ENCODE data around the gene IL22. TPM values are rescaled to one million over a fixed set of nuclear protein-coding genes. Genes with fewer than 3 reads are reported as not detected.

The IL22 gene
- polyA plus RNA-seq, 1 experiment = not detected

- Histone ChIP-seq H3K4me3 (ENCODE audit: low read depth, low read length) (no peak overlapping the region), H3K27me3 (ENCODE audit: control insufficient read depth, insufficient read depth, low read length) (no peaks in the 10 kb centered on the region), H3K36me3 (ENCODE audit: control insufficient read depth, insufficient read depth, low read length) (no peaks in the 10 kb centered on the region)
- CTCF ChIA-PET = interaction anchor here (0.9 kb wide), 1 partner anchor 11 kb away, joined by 3 read pairs; no protein-coding TSS in a partner anchor
- no peak for DNase-seq (ENCODE audit: low read depth)
- POLR2A ChIA-PET = no interaction called here
- no peak for TF ChIP-seq CTCF (IDR thresholded peaks at IDR 0.05; ENCODE audit: insufficient read depth, low read depth, low read length)
Observed at GRCh38 chr12:68291396-68292036, 38.1 kb upstream of the IL22 start.

GRCh38 chr12:68290126-68290525 is 36.7 kb upstream of the IL22 start:
- TF ChIP-seq CTCF (IDR thresholded peaks at IDR 0.05; ENCODE audit: insufficient read depth, low read depth, low read length) = no peak
- Histone ChIP-seq H3K4me3 (ENCODE audit: low read depth, low read length) (no peak overlapping the region), H3K36me3 (ENCODE audit: control insufficient read depth, insufficient read depth, low read length) (no peaks in the 10 kb centered on the region), H3K27me3 (ENCODE audit: control insufficient read depth, insufficient read depth, low read length) (no peaks in the 10 kb centered on the region)
- CTCF ChIA-PET = interaction anchor here (0.7 to 1.2 kb wide), 2 partner anchors 53 to 66 kb away, joined by 4 to 5 read pairs; no protein-coding TSS in a partner anchor
- POLR2A ChIA-PET = interaction anchor here (0.6 kb wide), 1 partner anchor 8 kb away, joined by 3 read pairs; no protein-coding TSS in a partner anchor
- DNase-seq (ENCODE audit: low read depth) = no peak

GRCh38 chr12:68287106-68287505 is 33.7 kb upstream of the IL22 start:
- no peak for TF ChIP-seq CTCF (IDR thresholded peaks at IDR 0.05; ENCODE audit: insufficient read depth, low read depth, low read length)
- H3K27me3 ChIP-seq (ENCODE audit: control insufficient read depth, insufficient read depth, low read length) = no peaks in the 10 kb centered on the region; the same call in 1 of the 2 replicates
- POLR2A ChIA-PET = no interaction called here
- DNase-seq (ENCODE audit: low read depth) = no peak
- H3K36me3 ChIP-seq (ENCODE audit: control insufficient read depth, insufficient read depth, low read length) = no peaks in the 10 kb centered on the region
- CTCF ChIA-PET = interaction anchor here (1.0 kb wide), 1 partner anchor 9 kb away, joined by 3 read pairs; no protein-coding TSS in a partner anchor
- H3K4me3 ChIP-seq (ENCODE audit: low read depth, low read length) = no peak overlapping the region

GRCh38 chr12:68286396-68286795 is 33.0 kb upstream of the IL22 start:
- no peak overlapping the region for H3K4me3 ChIP-seq (ENCODE audit: low read depth, low read length)
- POLR2A ChIA-PET = no interaction called here
- H3K36me3 ChIP-seq (ENCODE audit: control insufficient read depth, insufficient read depth, low read length) = no peaks in the 10 kb centered on the region
- no peak for DNase-seq (ENCODE audit: low read depth)
- TF ChIP-seq CTCF (IDR thresholded peaks at IDR 0.05; ENCODE audit: insufficient read depth, low read depth, low read length) = no peak
- no peaks in the 10 kb centered on the region; the same call in 1 of the 2 replicates for H3K27me3 ChIP-seq (ENCODE audit: control insufficient read depth, insufficient read depth, low read length)
- CTCF ChIA-PET = interaction anchor here (1.0 to 1.1 kb wide), 2 partner anchors 10 to 50 kb away, joined by 3 read pairs; no protein-coding TSS in a partner anchor

GRCh38 chr12:68285541-68285940 is 32.1 kb upstream of the IL22 start:
- ChIA-PET CTCF (interaction anchor here (1.1 kb wide), 1 partner anchor 49 kb away, joined by 3 read pairs; no protein-coding TSS in a partner anchor), POLR2A (no interaction called here)
- DNase-seq (ENCODE audit: low read depth) = no peak
- no peaks in the 10 kb centered on the region for H3K36me3 ChIP-seq (ENCODE audit: control insufficient read depth, insufficient read depth, low read length)
- no peak for TF ChIP-seq CTCF (IDR thresholded peaks at IDR 0.05; ENCODE audit: insufficient read depth, low read depth, low read length)
- no peaks in the 10 kb centered on the region; the same call in 1 of the 2 replicates for H3K27me3 ChIP-seq (ENCODE audit: control insufficient read depth, insufficient read depth, low read length)
- H3K4me3 ChIP-seq (ENCODE audit: low read depth, low read length) = no peak overlapping the region

Data from BJ (cell line).